ENCODE measurements around the gene SLC38A3. TPM values are rescaled to one million over a fixed set of nuclear protein-coding genes. Genes with fewer than 3 reads are reported as not detected.

Gene SLC38A3
- total and polyA plus RNA-seq, 4 donors = 10.5 to 71.5 (median 55.3) TPM

- peaks cover 70% of the 10 kb centered on the region for H3K4me1 ChIP-seq (ENCODE audit: control insufficient read depth, insufficient read depth, low read length)
- H3K9me3 ChIP-seq (ENCODE audit: control insufficient read depth, insufficient read depth, low read length) = no peaks in the 10 kb centered on the region
- peaks cover 28% of the 10 kb centered on the region for H3K36me3 ChIP-seq (ENCODE audit: control insufficient read depth, insufficient read depth, low read length)
- H3K27me3 ChIP-seq (ENCODE audit: control insufficient read depth, insufficient read depth, low read length) = no peaks in the 10 kb centered on the region
- under 1% methylated on average over 72 of the region's 75 CpGs for WGBS (ENCODE audit: insufficient coverage)
- DNase-seq (ENCODE audit: low read depth in 4 of 6, low spot score in 6 of 6) = peak; percentile 76 to 99 (median 96)
- peak within 1 kb of the TSS; percentile 77 for H3K4me3 ChIP-seq (ENCODE audit: low read depth, low read length)
- H3K27ac ChIP-seq (ENCODE audit: low read depth, low read length) = peak within 1 kb of the TSS; percentile 90
Observed at GRCh38 chr3:50235716-50236483, 30.8 kb downstream of the SLC38A3 start, which contains the start of gene GNAI2. Gene GNAI2 (plus strand): TSS chr3:50236204. CDS start chr3:50236336, 132 bp downstream.

DNA sequence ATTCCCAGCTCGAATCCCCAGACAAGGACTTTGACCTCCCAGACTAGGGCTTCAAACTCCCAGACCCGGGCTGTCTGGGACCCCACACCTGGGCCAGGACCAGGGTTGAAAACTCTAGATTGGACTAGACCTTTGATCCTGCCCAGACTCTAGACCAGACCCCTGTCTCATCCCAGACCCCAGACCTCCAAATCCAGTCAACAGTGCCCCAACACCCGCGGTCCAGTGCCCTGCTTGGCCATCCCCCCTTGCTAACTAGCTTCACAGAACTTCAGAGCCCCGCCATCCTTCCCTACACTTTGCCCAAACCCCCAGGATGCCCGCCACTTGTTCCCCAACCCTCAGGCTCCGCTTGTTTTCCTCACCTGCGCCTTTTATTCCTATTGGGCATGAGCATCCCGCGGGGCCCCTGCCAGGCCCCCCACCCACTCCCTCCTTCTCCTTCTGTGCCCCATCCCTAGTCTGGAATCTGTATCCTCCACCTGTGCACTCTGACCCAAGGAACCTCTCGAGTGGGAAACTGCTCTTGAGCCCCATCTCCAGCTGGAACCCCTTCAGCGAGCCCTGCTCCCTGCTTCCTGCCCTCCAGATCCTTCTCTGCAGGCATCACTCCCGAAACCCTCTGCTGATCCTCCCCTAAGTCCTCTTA is 31.5 kb downstream of the SLC38A3 start:
- Histone ChIP-seq H3K36me3 (ENCODE audit: control insufficient read depth, insufficient read depth, low read length) (peaks cover 31% of the 10 kb centered on the region), H3K27me3 (ENCODE audit: control insufficient read depth, insufficient read depth, low read length) (no peaks in the 10 kb centered on the region), H3K27ac (ENCODE audit: low read depth, low read length) (peak overlapping the region; percentile 90), H3K4me3 (ENCODE audit: low read depth, low read length) (peak overlapping the region; percentile 77), H3K4me1 (ENCODE audit: control insufficient read depth, insufficient read depth, low read length) (peaks cover 77% of the 10 kb centered on the region), H3K9me3 (ENCODE audit: control insufficient read depth, insufficient read depth, low read length) (no peaks in the 10 kb centered on the region)
- DNase-seq (ENCODE audit: low read depth in 4 of 6, low spot score in 6 of 6) = no peak
- 0% methylated on average over 12 of the region's 13 CpGs for WGBS (ENCODE audit: insufficient coverage)

DNA sequence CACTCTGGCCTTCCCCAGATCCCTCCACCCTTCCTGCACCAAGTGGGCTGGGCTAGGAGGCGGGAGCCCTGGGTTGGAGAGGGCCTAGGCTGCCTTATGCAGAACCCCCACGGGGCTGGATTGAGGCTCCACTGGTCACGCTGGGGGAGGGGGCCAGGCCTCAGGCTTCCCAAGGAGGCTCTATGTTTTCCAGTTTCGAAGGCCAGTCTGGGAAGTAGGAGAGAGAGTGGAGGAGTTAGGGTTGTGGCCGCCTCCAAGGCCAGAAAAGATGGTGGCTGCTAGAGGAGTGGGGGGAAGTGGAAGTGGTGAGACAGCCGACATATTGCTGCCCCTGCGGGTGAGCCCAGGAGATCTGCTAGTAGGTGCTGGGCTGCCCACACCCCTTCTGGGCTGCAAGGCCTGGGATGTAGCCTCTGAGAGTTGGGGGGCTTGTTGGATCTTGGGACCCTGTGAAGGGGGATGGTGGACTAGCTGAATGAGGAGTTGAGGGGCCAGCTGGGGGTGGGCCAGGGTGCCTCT is 32.1 kb downstream of the SLC38A3 start:
- peak in 2 of 6 donors; percentile 55 to 61 for DNase-seq (ENCODE audit: low read depth in 4 of 6, low spot score in 6 of 6)
- peak overlapping the region; percentile 90 for H3K27ac ChIP-seq (ENCODE audit: low read depth, low read length)
- H3K27me3 ChIP-seq (ENCODE audit: control insufficient read depth, insufficient read depth, low read length) = no peaks in the 10 kb centered on the region
- H3K4me1 ChIP-seq (ENCODE audit: control insufficient read depth, insufficient read depth, low read length) = peaks cover 83% of the 10 kb centered on the region
- WGBS (ENCODE audit: insufficient coverage) = 0% methylated on average over 7 of the region's 7 CpGs
- peaks cover 33% of the 10 kb centered on the region for H3K36me3 ChIP-seq (ENCODE audit: control insufficient read depth, insufficient read depth, low read length)
- peak overlapping the region; percentile 77 for H3K4me3 ChIP-seq (ENCODE audit: low read depth, low read length)
- H3K9me3 ChIP-seq (ENCODE audit: control insufficient read depth, insufficient read depth, low read length) = no peaks in the 10 kb centered on the region

DNA sequence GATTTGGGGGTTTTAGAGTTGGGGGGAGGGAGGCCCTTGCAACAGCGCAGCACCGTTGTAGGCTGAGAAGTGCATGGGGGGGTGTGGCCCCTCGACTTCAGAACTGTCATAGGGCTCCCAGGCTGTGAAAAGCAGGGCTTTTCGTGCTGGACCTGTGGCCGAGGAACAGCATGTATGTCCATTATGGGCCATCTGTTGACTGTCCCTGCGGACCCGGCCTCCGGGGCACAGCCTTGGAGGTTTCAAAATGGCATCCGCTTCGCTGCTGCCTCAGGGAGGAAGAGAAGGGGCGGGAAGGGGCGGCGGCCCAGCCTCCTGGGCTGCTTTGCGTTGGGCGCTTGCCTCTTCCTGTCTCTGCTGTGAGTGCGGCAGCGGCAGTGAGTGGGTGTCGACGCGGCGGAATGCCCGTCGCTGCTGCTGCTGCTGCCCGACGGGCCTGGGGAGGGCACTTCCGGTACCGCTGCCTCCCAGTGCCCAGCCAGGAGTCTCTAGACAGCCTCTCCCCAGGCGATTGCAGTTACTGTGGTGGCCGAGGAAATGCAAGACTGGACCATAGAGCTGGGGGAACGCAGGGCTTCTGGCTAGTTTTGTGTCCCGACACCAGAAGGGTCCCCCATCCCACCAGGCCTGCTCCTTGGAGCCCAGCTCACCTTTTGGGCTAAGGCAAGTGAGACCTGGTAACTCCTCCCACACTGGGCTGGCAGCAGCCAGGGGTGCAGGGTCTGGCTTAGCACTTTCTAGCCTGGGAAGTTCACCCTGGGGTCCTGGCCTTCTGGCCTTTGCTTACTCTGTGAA is 32.9 kb downstream of the SLC38A3 start:
- no peaks in the 10 kb centered on the region for H3K9me3 ChIP-seq (ENCODE audit: control insufficient read depth, insufficient read depth, low read length)
- H3K27me3 ChIP-seq (ENCODE audit: control insufficient read depth, insufficient read depth, low read length) = no peaks in the 10 kb centered on the region
- peaks cover 39% of the 10 kb centered on the region for H3K36me3 ChIP-seq (ENCODE audit: control insufficient read depth, insufficient read depth, low read length)
- H3K4me3 ChIP-seq (ENCODE audit: low read depth, low read length) = peak overlapping the region; percentile 77
- DNase-seq (ENCODE audit: low read depth in 4 of 6, low spot score in 6 of 6) = peak in 2 of 6 donors; percentile 82 to 86
- H3K27ac ChIP-seq (ENCODE audit: low read depth, low read length) = peak overlapping the region; percentile 90
- 2% methylated on average over 31 of the region's 31 CpGs for WGBS (ENCODE audit: insufficient coverage)
- H3K4me1 ChIP-seq (ENCODE audit: control insufficient read depth, insufficient read depth, low read length) = peaks cover 87% of the 10 kb centered on the region

DNA sequence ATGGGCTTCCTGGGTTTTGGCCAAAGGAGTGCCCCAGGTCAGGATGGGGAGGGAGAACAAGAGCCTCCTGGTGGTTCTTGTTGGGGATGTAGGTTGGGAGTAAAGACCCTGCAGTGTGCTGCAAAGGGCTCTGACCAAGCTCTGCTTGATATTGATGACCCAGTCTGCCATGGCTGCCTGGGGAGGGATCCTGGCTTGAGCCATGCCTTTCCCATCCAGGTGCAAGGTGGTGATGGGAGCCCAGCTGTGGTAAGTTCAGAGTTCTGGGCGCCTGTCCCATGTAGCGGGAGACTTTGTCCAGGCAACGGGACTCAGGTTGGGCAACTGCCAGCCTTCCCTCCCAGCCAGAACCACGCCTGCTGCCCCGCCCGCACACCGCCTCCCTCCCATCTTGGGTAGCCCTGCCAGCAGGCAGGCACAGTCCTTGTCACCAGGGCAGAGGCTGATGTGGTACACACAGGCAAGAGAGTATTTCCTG is 33.5 kb downstream of the SLC38A3 start:
- peak overlapping the region; percentile 77 for H3K4me3 ChIP-seq (ENCODE audit: low read depth, low read length)
- H3K27ac ChIP-seq (ENCODE audit: low read depth, low read length) = peak overlapping the region; percentile 90
- 68% methylated on average over 4 of the region's 7 CpGs for WGBS (ENCODE audit: insufficient coverage)
- H3K27me3 ChIP-seq (ENCODE audit: control insufficient read depth, insufficient read depth, low read length) = no peaks in the 10 kb centered on the region
- DNase-seq (ENCODE audit: low read depth in 4 of 6, low spot score in 6 of 6) = peak in 2 of 6 donors; percentile 66 to 71
- H3K9me3 ChIP-seq (ENCODE audit: control insufficient read depth, insufficient read depth, low read length) = no peaks in the 10 kb centered on the region
- peaks cover 87% of the 10 kb centered on the region for H3K4me1 ChIP-seq (ENCODE audit: control insufficient read depth, insufficient read depth, low read length)
- peaks cover 45% of the 10 kb centered on the region for H3K36me3 ChIP-seq (ENCODE audit: control insufficient read depth, insufficient read depth, low read length)

- no peaks in the 10 kb centered on the region for H3K27me3 ChIP-seq (ENCODE audit: control insufficient read depth, insufficient read depth, low read length)
- no peak overlapping the region for H3K4me3 ChIP-seq (ENCODE audit: low read depth, low read length)
- H3K9me3 ChIP-seq (ENCODE audit: control insufficient read depth, insufficient read depth, low read length) = no peaks in the 10 kb centered on the region
- WGBS (ENCODE audit: insufficient coverage) = 49% methylated on average over 4 of the region's 4 CpGs
- peaks cover 48% of the 10 kb centered on the region for H3K36me3 ChIP-seq (ENCODE audit: control insufficient read depth, insufficient read depth, low read length)
- DNase-seq (ENCODE audit: low read depth in 4 of 6, low spot score in 6 of 6) = no peak
- H3K27ac ChIP-seq (ENCODE audit: low read depth, low read length) = peak overlapping the region; percentile 44
- peaks cover 90% of the 10 kb centered on the region for H3K4me1 ChIP-seq (ENCODE audit: control insufficient read depth, insufficient read depth, low read length)
Observed at GRCh38 chr3:50239649-50240048, 34.6 kb downstream of the SLC38A3 start.

DNA sequence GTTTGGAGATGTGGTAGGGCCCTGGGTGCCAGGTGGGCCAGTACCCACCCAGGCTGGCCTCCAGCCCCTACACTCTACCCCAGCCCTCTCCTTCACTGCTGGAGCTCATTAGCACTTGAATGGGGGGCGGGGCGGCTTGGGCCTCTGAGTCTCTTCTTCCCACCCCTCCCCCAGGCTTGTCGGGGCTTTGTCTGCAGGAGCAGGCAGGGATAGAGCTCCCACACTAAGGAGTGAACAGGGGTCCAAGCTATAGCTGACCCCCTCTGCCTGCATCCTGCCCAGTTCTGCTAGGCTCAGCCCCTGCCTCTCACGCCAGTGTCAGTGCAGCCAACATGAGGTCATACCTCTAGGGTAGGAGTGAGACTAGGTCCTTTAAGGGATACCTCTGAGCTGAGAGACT is 36.1 kb downstream of the SLC38A3 start:
- Histone ChIP-seq H3K4me3 (ENCODE audit: low read depth, low read length) (no peak overlapping the region), H3K9me3 (ENCODE audit: control insufficient read depth, insufficient read depth, low read length) (no peaks in the 10 kb centered on the region), H3K27ac (ENCODE audit: low read depth, low read length) (peak overlapping the region; percentile 6), H3K27me3 (ENCODE audit: control insufficient read depth, insufficient read depth, low read length) (no peaks in the 10 kb centered on the region), H3K36me3 (ENCODE audit: control insufficient read depth, insufficient read depth, low read length) (peaks cover 55% of the 10 kb centered on the region), H3K4me1 (ENCODE audit: control insufficient read depth, insufficient read depth, low read length) (peaks cover 94% of the 10 kb centered on the region)
- WGBS (ENCODE audit: insufficient coverage) = 14% methylated on average over 2 of the region's 4 CpGs
- peak in 2 of 6 donors; percentile 81 to 88 for DNase-seq (ENCODE audit: low read depth in 4 of 6, low spot score in 6 of 6)

DNA sequence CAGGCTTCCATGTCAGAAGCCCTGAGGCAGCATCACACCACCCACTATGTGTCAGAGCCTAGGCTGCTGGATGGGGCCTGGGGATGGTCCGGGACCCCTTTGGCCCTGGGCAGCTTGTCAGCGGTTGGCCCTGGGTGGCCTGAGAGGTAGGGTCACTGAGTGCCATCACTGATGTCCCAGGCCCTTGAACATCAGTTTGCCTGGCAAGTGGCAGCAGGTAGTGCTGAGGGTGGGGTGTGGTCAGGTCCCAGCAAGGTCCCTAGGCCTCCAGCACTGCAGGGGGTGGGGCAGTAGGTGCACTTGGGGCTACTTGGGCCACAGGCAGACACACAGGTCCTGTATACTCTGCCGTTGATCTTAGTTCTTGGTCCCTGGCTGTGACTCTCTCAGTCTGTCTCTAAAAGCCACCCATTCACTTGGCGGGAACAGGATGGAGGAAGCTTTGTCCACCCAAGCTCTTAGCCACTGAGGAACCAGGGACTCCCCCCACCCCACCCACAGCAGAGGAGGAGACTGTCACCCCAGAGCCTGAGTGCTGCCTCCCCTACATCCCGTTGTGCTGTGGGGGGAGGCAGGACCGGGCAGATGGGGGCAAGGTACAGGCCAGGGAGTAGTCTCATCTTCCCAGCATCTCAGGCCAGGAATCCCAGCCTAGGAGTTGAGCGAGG is 36.8 kb downstream of the SLC38A3 start:
- peaks cover 95% of the 10 kb centered on the region for H3K4me1 ChIP-seq (ENCODE audit: control insufficient read depth, insufficient read depth, low read length)
- peaks cover 58% of the 10 kb centered on the region for H3K36me3 ChIP-seq (ENCODE audit: control insufficient read depth, insufficient read depth, low read length)
- H3K27ac ChIP-seq (ENCODE audit: low read depth, low read length) = peak overlapping the region; percentile 6
- no peaks in the 10 kb centered on the region for H3K9me3 ChIP-seq (ENCODE audit: control insufficient read depth, insufficient read depth, low read length)
- 61% methylated on average over 5 of the region's 7 CpGs for WGBS (ENCODE audit: insufficient coverage)
- DNase-seq (ENCODE audit: low read depth in 4 of 6, low spot score in 6 of 6) = no peak
- no peaks in the 10 kb centered on the region for H3K27me3 ChIP-seq (ENCODE audit: control insufficient read depth, insufficient read depth, low read length)
- H3K4me3 ChIP-seq (ENCODE audit: low read depth, low read length) = no peak overlapping the region

DNA sequence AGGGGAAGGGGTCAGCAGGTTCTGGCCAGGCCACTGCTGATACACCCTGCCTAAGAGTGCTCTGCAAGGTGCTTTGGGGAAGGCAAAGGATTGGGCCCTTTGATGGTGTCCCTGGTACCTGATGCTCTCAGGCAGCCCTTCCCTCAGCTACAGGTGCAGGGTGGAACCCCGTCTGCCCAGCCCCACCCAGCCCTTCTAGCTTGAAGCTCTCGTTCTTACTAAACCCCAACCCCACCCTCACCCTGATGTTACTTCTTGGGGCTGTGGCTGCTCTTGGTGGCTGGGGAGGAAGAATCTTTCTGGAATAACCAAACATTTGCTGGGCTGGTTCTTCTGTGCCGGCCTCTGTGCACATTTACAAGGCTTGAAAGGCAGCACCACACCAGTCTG is 37.3 kb downstream of the SLC38A3 start:
- no peaks in the 10 kb centered on the region for H3K9me3 ChIP-seq (ENCODE audit: control insufficient read depth, insufficient read depth, low read length)
- 82% methylated on average over 1 of the region's 3 CpGs for WGBS (ENCODE audit: insufficient coverage)
- no peak overlapping the region for H3K4me3 ChIP-seq (ENCODE audit: low read depth, low read length)
- H3K27me3 ChIP-seq (ENCODE audit: control insufficient read depth, insufficient read depth, low read length) = no peaks in the 10 kb centered on the region
- peak overlapping the region; percentile 6 for H3K27ac ChIP-seq (ENCODE audit: low read depth, low read length)
- peaks cover 94% of the 10 kb centered on the region for H3K4me1 ChIP-seq (ENCODE audit: control insufficient read depth, insufficient read depth, low read length)
- peaks cover 60% of the 10 kb centered on the region for H3K36me3 ChIP-seq (ENCODE audit: control insufficient read depth, insufficient read depth, low read length)
- DNase-seq (ENCODE audit: low read depth in 4 of 6, low spot score in 6 of 6) = no peak

Data from spinal cord (tissue), 10 donors.